ENCODE measurements around the gene HCAR3.

HCAR3 gene

DNA sequence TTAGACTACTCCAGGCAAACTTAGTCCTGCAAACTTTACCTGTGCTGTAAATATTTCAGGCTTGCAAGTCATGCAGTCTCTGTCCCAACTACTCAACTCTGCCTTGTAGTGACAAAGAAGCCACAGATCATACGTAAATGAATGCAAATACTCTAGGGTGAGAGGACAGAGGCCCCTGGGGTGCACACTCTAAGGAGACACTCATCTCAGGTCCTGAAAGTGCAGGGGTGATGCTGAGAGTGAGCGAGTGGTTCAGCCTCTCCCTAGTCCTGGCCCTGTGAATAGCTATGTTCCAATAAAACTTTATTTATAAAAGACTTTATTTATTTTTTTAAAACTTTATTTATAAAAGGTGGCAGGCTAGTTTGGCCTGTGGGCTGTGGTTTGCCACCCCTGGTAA lies 48.3 kb downstream of the HCAR3 start:
- peaks cover 4% of the 10 kb centered on the region for H3K9me3 Mint-ChIP-seq
- peaks cover 5% of the 10 kb centered on the region for H3K4me1 Mint-ChIP-seq
- TF ChIP-seq, protein P1, sequence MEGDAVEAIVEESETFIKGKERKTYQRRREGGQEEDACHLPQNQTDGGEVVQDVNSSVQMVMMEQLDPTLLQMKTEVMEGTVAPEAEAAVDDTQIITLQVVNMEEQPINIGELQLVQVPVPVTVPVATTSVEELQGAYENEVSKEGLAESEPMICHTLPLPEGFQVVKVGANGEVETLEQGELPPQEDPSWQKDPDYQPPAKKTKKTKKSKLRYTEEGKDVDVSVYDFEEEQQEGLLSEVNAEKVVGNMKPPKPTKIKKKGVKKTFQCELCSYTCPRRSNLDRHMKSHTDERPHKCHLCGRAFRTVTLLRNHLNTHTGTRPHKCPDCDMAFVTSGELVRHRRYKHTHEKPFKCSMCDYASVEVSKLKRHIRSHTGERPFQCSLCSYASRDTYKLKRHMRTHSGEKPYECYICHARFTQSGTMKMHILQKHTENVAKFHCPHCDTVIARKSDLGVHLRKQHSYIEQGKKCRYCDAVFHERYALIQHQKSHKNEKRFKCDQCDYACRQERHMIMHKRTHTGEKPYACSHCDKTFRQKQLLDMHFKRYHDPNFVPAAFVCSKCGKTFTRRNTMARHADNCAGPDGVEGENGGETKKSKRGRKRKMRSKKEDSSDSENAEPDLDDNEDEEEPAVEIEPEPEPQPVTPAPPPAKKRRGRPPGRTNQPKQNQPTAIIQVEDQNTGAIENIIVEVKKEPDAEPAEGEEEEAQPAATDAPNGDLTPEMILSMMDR (IDR thresholded peaks at IDR 0.05), result no peak
- no peaks in the 10 kb centered on the region for H3K36me3 Mint-ChIP-seq (ENCODE audit: low read depth)
- peaks cover 3% of the 10 kb centered on the region for H3K27me3 Mint-ChIP-seq (ENCODE audit: low read depth, poor library complexity)
- no peak overlapping the region for H3K27ac Mint-ChIP-seq
- no peak for DNase-seq
- no peak overlapping the region for H3K4me3 Mint-ChIP-seq

DNA sequence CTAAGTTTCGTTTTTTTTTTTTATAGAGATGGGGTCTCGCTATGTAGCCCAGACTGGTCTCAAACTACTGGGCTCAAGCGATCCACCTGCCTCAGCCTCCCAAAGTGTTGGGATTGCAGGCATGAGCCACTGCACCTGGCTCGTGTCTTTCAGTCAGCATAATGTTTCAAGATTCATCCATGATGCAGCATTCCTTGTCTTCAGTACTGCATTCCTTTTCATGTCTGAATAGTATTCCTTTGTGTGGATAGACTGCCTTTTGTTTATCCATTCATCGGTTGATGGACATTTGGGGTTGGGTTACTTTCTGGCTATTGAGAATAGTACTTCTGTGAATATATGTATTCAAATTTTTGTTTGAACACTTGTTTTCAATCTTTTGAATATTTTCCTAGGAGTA lies 50.9 kb downstream of the HCAR3 start:
- Mint-ChIP-seq H3K4me1 (no peaks in the 10 kb centered on the region), H3K9me3 (peaks cover under 1% of the 10 kb centered on the region), H3K4me3 (no peak overlapping the region)

DNA sequence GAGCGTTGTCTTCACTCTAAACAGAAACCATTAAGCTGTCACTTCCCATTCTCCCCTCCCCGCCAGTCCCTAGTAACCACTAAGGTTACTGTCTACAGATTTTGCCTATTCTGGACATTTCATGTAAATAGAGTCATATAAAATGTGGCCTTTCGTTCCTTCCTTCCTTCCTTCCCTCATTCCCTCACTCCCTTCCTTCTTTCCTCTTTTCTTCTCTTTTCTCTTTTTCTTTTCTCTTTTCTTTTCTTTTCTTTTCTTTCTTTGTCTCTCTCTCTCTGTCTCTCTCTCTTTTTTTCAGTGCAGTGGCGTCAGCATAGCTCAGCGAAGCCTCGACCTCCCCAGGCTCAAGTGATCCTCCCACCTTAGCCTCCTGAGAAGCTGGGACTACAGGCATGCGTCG lies 51.3 kb downstream of the HCAR3 start:
- Mint-ChIP-seq H3K9me3 (no peaks in the 10 kb centered on the region), H3K4me1 (no peaks in the 10 kb centered on the region), H3K4me3 (no peak overlapping the region), H3K27ac (no peak overlapping the region), H3K36me3 (ENCODE audit: low read depth) (no peaks in the 10 kb centered on the region), H3K27me3 (ENCODE audit: low read depth, poor library complexity) (no peaks in the 10 kb centered on the region)
- no peak for DNase-seq
- TF ChIP-seq, protein P1 (IDR thresholded peaks at IDR 0.05), result no peak

More for the DNA sequence above, 50.9 kb downstream of the HCAR3 start:
- H3K36me3 Mint-ChIP-seq (ENCODE audit: low read depth), result no peaks in the 10 kb centered on the region
- TF ChIP-seq, protein P1 (IDR thresholded peaks at IDR 0.05), result no peak
- H3K27me3 Mint-ChIP-seq (ENCODE audit: low read depth, poor library complexity), result no peaks in the 10 kb centered on the region
- H3K27ac Mint-ChIP-seq, result no peak overlapping the region
- DNase-seq, result no peak

Measured in nephron progenitor cell (in vitro differentiated cells).